ENCODE measurements around the gene COL8A1. TPM values are rescaled to one million over a fixed set of nuclear protein-coding genes. Genes with fewer than 3 reads are reported as not detected.

Gene COL8A1
- total RNA-seq, 2 experiments from 2014 or later, result 0.09 TPM; not detected in 1

DNA sequence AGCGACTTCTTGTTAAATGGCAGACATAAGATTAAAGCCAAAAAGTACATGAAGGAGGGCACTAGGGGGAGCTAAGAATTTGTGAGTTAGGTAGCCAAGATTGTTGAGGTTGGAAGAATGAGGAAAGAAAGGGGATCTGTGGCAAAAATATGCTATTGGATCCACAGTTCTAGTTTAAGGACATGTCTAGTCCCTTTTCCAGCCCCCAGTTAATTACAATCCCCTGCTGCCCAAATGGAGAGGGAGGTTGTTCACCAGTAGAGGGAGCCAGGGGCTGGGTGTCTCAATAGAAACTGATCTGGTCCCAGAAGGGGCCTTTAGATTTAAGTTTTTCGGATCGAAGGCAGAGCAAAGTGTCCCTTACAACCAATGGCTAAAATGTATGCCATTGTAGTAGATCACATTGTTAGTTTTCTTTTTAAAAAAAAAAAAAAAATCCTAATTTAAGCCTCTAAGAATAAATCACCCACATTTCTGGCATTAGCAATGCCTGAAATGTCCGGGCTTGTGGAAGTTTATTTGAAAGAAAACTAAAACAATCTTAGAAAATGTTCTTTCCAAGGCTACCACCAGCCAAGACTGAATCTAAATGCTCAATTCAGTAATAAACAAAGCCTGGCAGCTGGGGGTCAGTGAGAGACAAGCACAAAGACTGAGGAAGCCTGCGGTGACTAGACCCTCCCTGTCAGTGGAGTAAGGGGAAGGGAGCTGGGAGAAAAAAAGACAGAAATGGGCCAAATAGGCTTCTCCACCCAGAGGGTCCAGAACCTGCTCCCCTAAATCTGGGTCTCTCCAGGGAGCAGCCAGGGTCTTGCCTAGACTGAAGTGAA, 7.1 kb downstream of the COL8A1 start:
- H3K4me1 Mint-ChIP-seq, result no peaks in the 10 kb centered on the region
- no peak overlapping the region for H3K4me3 Mint-ChIP-seq
- H3K27ac Mint-ChIP-seq, result no peak overlapping the region
- no peaks in the 10 kb centered on the region for H3K9me3 Mint-ChIP-seq (ENCODE audit: low read depth)
- no peak for DNase-seq
- H3K36me3 Mint-ChIP-seq, result no peaks in the 10 kb centered on the region
- H3K27me3 Mint-ChIP-seq, result peaks cover 26% of the 10 kb centered on the region
- ATAC-seq, result no peak
- CTCF ChIA-PET, result interaction anchor here (1.0 to 1.8 kb wide), 3 partner anchors 12 to 162 kb away, joined by 3 to 4 read pairs (median 3); no protein-coding TSS in a partner anchor

DNA sequence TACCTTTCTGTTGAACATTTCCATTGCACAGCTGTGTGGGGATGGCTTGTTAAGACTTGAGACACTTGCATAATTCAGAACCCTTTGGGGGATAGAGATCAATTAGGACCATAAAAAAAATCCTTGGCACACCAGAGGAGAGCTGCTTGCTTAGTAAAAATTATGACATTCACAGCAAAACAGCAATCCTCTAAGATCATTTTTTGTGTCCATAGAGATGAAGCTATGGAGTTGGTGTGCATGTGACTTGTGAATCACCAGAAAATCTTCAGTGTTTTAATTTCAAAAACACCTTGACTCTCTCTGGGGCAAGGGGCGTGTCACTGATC, 7.7 kb downstream of the COL8A1 start:
- no peak for ATAC-seq
- Mint-ChIP-seq H3K27ac (no peak overlapping the region), H3K36me3 (no peaks in the 10 kb centered on the region), H3K27me3 (peaks cover 21% of the 10 kb centered on the region), H3K4me3 (no peak overlapping the region), H3K9me3 (ENCODE audit: low read depth) (no peaks in the 10 kb centered on the region), H3K4me1 (no peaks in the 10 kb centered on the region)
- DNase-seq, result no peak
- CTCF ChIA-PET, result no interaction called here

DNA sequence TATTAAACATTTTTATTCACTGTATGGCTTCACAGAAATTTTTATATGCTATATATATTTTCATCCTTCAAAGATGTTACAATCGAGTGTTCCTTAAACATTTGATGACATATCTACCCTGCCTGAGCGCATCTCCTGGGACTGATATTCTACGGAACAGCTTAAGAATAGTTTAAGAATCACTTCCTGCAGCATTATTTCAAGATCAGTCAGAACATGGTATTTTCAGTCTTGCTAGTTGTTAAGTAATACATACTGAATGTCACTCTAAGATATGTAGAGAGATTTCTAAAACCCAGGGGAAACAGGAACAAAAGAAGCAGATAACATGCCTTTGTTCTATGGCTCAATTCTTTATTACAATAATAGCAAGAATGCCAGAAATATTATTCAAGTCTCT, 8.7 kb downstream of the COL8A1 start:
- CTCF ChIA-PET, result no interaction called here

DNA sequence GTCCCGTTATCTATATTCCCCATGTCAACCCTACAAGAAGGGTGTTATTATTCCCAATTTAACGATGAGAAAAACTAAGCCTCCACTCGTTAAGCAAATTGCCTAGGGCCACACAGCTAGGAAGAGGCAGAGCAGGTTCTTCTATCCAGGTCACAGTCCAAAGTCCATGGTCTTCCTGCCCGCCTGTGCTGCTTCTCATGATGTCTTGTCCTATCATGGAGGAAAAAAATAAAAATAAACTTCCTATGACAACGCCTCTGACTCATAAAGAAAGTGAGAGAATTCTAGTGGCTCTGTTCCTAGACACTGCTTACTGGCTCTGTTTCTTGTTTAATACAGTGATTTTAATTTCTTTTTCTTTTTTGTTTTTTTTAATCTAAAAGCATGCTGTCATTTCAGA, 9.7 kb downstream of the COL8A1 start:
- no peaks in the 10 kb centered on the region for H3K9me3 Mint-ChIP-seq (ENCODE audit: low read depth)
- no peak overlapping the region for H3K4me3 Mint-ChIP-seq
- no peak overlapping the region for H3K27ac Mint-ChIP-seq
- no peaks in the 10 kb centered on the region for H3K36me3 Mint-ChIP-seq
- H3K4me1 Mint-ChIP-seq, result no peaks in the 10 kb centered on the region
- ATAC-seq, result no peak
- CTCF ChIA-PET, result interaction anchor here (0.6 kb wide), 1 partner anchor 1998 kb away, joined by 4 read pairs; no protein-coding TSS in a partner anchor
- peaks cover 12% of the 10 kb centered on the region for H3K27me3 Mint-ChIP-seq
- DNase-seq, result no peak

More for the DNA sequence above, 8.7 kb downstream of the COL8A1 start:
- Mint-ChIP-seq H3K27me3 (peaks cover 11% of the 10 kb centered on the region), H3K36me3 (no peaks in the 10 kb centered on the region), H3K9me3 (ENCODE audit: low read depth) (no peaks in the 10 kb centered on the region), H3K27ac (no peak overlapping the region), H3K4me1 (no peaks in the 10 kb centered on the region), H3K4me3 (no peak overlapping the region)
- DNase-seq, result no peak
- no peak for ATAC-seq

DNA sequence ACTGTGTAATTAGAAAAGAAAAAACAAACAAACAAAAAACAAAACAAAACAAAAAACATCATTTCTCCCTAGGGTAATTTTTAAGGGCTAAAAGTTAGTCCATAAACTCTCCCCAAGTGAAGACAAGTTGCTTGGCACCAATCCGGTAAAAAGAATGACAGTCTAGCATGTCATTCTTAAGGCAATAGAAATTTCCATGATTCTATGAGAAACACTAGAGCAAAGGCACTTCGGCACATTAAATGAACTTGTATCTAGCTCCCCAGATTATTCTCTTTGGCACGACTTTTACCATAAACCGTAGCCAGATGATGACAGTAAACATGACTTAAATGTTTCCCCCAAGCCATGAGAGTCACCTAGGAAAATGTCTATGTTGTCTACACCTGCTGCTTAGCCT, 10.1 kb downstream of the COL8A1 start:
- Mint-ChIP-seq H3K36me3 (no peaks in the 10 kb centered on the region), H3K9me3 (ENCODE audit: low read depth) (no peaks in the 10 kb centered on the region), H3K4me1 (no peaks in the 10 kb centered on the region), H3K27me3 (peaks cover 12% of the 10 kb centered on the region), H3K4me3 (no peak overlapping the region), H3K27ac (no peak overlapping the region)
- CTCF ChIA-PET, result no interaction called here
- no peak for DNase-seq
- no peak for ATAC-seq

DNA sequence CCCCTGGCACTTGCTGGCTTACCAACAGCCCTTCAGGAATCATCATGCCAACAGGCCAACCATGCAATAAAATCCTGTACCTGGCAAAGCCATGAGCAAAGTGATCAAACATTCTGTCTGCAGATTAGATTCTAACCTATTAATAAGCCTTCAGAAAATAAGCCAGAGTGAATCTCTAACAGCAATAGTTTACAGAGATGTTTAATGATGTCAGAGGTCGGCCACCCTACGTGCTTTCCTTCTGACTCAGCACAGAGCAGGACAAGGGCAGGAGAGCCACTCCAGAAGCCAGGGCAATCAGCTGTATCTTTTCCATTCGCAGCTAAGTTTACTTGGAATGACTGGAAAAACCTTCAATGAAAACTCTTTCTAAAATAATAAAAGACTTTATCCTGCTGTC, 13.1 kb downstream of the COL8A1 start:
- Mint-ChIP-seq H3K27me3 (peaks cover 7% of the 10 kb centered on the region), H3K27ac (no peak overlapping the region), H3K4me3 (no peak overlapping the region), H3K9me3 (ENCODE audit: low read depth) (no peaks in the 10 kb centered on the region), H3K36me3 (no peaks in the 10 kb centered on the region), H3K4me1 (no peaks in the 10 kb centered on the region)
- CTCF ChIA-PET, result no interaction called here
- DNase-seq (no peak), ATAC-seq (no peak)

DNA sequence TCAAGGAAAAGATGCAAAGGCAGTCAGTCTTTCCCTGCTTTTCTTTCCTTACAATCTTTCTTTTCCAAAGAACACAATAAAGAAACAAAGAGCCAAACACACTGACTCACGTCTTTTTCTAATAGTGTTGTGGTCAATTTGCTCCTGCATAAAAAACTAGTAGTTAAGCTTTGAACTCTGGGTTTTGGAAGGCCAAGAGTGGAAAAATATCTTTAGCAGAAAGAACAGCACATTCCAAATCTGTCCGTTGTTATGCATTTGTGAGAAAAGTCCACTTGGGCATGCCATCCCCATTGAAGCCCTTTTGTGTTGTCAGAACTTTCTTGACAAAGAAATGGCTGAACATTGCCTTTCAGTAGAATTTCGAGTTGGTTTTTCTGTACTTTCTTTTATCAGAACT, 18.2 kb downstream of the COL8A1 start:
- CTCF ChIA-PET, result no interaction called here
- H3K27me3 Mint-ChIP-seq, result peaks cover 5% of the 10 kb centered on the region
- H3K4me3 Mint-ChIP-seq, result no peak overlapping the region
- ATAC-seq (no peak), DNase-seq (no peak)
- H3K27ac Mint-ChIP-seq, result no peak overlapping the region
- no peaks in the 10 kb centered on the region for H3K4me1 Mint-ChIP-seq
- no peaks in the 10 kb centered on the region for H3K36me3 Mint-ChIP-seq
- no peaks in the 10 kb centered on the region for H3K9me3 Mint-ChIP-seq (ENCODE audit: low read depth)

DNA sequence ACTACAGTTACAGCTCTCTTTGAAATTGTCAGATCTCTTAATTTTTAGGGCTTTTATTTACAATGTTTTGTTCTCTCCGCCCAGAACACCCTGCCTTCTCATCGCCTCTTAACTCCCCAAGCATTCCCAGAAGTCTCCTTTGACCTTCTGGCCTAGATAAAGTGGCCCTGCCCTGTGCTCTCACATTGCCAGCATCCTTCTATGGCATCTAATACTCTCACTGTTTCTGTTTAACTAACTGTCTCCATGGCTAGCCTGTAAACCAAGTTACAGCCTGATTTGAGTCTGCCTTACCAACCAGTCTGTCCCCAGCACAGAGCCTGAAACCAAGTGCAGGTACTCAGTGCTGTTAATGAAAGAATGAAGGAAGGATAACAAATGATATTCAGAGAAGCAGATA, 19.9 kb downstream of the COL8A1 start:
- H3K9me3 Mint-ChIP-seq (ENCODE audit: low read depth), result no peaks in the 10 kb centered on the region
- no peak overlapping the region for H3K27ac Mint-ChIP-seq
- H3K4me1 Mint-ChIP-seq, result no peaks in the 10 kb centered on the region
- H3K36me3 Mint-ChIP-seq, result no peaks in the 10 kb centered on the region
- ATAC-seq, result no peak
- no peak overlapping the region for H3K4me3 Mint-ChIP-seq
- DNase-seq, result no peak
- CTCF ChIA-PET, result no interaction called here
- peaks cover 3% of the 10 kb centered on the region for H3K27me3 Mint-ChIP-seq

DNA sequence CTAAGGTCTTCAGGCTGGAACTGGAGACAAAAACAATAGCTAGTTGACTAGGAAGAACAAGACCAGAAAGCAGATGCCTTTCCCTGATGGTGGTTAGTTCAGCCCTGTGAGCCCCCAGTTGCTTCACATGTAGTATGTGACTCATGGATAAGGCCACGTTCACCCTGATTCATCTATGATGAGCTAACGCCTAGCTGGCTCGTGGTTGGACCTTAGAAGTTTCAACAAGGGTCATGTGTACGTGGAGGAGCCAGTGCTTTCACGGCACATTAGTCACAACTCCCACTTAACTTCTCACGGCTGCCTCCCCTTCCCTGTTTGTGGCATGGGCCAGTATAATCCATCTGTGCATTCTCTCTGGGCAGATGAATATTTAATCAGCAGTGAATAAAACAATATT, 20.6 kb downstream of the COL8A1 start:
- Mint-ChIP-seq H3K4me3 (no peak overlapping the region), H3K36me3 (no peaks in the 10 kb centered on the region), H3K27me3 (peaks cover 3% of the 10 kb centered on the region), H3K9me3 (ENCODE audit: low read depth) (no peaks in the 10 kb centered on the region), H3K4me1 (no peaks in the 10 kb centered on the region), H3K27ac (no peak overlapping the region)
- DNase-seq (no peak), ATAC-seq (no peak)
- CTCF ChIA-PET, result no interaction called here

DNA sequence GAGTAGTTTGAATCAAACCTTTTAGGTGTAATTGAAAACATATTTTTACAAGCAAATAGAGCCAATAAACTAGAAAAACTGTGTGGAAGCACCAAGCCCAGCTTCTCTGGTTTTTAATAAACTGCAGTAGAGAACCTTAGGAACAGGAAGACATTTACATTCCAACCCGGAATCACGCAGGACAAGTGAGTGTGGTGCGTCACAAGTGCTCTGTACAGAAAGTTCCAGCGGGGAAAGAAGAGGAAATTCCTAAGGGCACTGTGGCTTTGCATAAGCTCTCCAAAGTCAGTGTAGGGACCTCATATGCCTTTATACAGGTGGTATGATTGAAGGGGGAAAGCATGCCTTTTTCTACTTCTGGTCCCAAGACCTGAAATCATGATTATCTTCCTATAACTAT, 21.6 kb downstream of the COL8A1 start:
- no peak for DNase-seq
- no peak overlapping the region for H3K4me3 Mint-ChIP-seq
- H3K9me3 Mint-ChIP-seq (ENCODE audit: low read depth), result no peaks in the 10 kb centered on the region
- CTCF ChIA-PET, result no interaction called here
- H3K36me3 Mint-ChIP-seq, result no peaks in the 10 kb centered on the region
- no peak for ATAC-seq
- no peaks in the 10 kb centered on the region for H3K4me1 Mint-ChIP-seq
- no peak overlapping the region for H3K27ac Mint-ChIP-seq
- peaks cover 3% of the 10 kb centered on the region for H3K27me3 Mint-ChIP-seq

DNA sequence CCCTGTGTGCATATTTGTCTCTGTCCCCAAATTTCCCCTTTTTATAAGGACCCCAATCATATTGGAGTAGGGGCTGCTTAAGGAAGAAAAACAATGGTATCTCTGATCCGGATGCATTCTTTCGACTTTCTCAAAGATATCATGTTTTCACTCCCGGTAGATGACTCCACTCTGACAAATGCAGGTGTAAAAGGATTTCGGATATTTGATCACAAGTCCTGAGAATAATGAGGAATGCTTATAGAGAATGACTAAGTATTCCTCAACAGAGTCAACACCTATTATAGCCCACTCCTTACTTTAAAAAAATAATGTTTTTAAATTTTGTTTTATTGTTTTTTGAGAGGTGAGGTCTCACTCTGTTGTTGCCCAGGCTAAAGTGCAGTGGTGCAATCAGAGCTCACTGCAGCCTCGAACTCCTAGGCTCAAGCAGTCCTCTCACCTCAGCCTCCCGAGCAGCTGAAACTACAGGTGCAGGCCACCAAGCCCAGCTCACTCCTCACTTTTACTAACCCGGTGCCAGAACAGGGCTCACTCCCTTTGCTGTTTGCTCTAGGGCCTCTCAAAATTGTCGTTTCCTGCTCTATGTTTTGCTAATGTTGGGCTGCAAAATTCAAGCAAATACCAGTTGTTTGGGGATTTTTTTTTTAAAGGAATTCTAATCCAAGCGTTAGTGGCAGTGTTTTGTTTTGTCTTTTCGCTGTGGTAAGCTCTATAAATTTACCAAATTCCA, 24.6 kb downstream of the COL8A1 start:
- no peaks in the 10 kb centered on the region for H3K9me3 Mint-ChIP-seq (ENCODE audit: low read depth)
- CTCF ChIA-PET, result no interaction called here
- H3K36me3 Mint-ChIP-seq, result no peaks in the 10 kb centered on the region
- H3K27me3 Mint-ChIP-seq, result no peaks in the 10 kb centered on the region
- H3K27ac Mint-ChIP-seq, result no peak overlapping the region
- no peak overlapping the region for H3K4me3 Mint-ChIP-seq
- no peaks in the 10 kb centered on the region for H3K4me1 Mint-ChIP-seq
- ATAC-seq, result no peak
- DNase-seq, result no peak

DNA sequence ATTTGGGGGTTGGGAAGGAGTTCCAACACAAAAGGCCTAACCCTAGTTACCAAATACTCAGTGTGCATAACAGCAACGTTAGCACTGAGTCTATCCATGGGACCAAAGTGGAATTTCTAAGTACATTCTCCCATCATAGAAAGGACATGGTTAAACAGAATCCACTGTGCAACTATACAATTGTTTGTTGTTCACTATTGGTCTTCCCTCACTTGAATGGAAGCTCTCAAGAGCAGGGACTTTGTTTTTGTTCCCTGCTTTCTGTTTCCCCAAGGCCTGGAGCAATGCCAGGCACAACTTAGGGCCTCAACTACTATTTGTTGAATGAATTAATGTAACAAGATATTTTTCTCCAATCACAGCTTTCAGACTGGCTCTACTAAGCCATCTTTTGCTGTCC, 25.6 kb downstream of the COL8A1 start:
- CTCF ChIA-PET, result no interaction called here
- DNase-seq (no peak), ATAC-seq (no peak)
- no peaks in the 10 kb centered on the region for H3K4me1 Mint-ChIP-seq
- no peaks in the 10 kb centered on the region for H3K27me3 Mint-ChIP-seq
- H3K36me3 Mint-ChIP-seq, result no peaks in the 10 kb centered on the region
- no peak overlapping the region for H3K27ac Mint-ChIP-seq
- H3K4me3 Mint-ChIP-seq, result no peak overlapping the region
- no peaks in the 10 kb centered on the region for H3K9me3 Mint-ChIP-seq (ENCODE audit: low read depth)

DNA sequence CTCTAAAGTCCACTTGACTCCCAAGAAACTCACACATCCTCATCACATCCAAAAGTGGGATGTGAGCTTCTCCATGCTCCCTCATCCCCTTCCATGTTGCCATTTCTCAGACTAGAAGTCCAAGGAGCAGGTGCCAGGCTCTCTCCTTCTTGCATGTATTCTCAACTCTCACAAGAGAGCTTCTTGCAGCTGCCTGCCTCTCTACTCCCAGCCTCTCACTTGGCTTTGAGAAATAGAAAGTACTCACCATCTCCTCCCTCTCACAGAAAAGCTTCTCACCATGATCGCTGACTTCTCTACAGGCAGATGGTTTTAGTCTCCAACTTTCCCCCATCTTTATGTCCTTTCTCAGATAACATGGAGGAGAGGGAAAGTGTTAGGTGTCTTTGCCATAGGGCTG, 26.6 kb downstream of the COL8A1 start:
- no peaks in the 10 kb centered on the region for H3K4me1 Mint-ChIP-seq
- ATAC-seq (no peak), DNase-seq (no peak)
- CTCF ChIA-PET, result interaction anchor here (0.7 kb wide), 1 partner anchor 24 kb away, joined by 3 read pairs; no protein-coding TSS in a partner anchor
- no peak overlapping the region for H3K4me3 Mint-ChIP-seq
- no peaks in the 10 kb centered on the region for H3K9me3 Mint-ChIP-seq (ENCODE audit: low read depth)
- no peak overlapping the region for H3K27ac Mint-ChIP-seq
- no peaks in the 10 kb centered on the region for H3K27me3 Mint-ChIP-seq
- no peaks in the 10 kb centered on the region for H3K36me3 Mint-ChIP-seq

DNA sequence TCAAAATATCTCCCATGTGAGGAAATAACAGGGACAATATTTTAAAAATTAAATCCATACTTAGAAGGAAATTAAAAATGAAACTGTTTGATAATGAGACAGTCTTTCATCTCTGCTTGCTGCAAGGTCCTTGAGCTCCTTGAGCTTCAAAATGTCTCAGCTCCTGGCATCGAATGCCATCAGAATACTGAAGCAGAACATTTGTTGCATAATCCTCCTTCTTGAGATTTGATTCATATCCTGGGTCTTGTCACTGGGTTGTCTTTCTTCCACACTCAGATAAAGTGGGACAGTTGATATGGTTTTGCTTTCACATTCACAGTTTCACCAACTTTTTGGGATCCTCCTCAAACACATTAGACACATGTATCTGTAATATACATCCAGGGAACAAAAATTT, 27.8 kb downstream of the COL8A1 start:
- Mint-ChIP-seq H3K27me3 (no peaks in the 10 kb centered on the region), H3K9me3 (ENCODE audit: low read depth) (no peaks in the 10 kb centered on the region), H3K4me3 (no peak overlapping the region), H3K4me1 (no peaks in the 10 kb centered on the region), H3K27ac (no peak overlapping the region), H3K36me3 (no peaks in the 10 kb centered on the region)
- no peak for ATAC-seq
- no peak for DNase-seq
- CTCF ChIA-PET, result interaction anchor here (0.7 kb wide), 1 partner anchor 23 kb away, joined by 4 read pairs; no protein-coding TSS in a partner anchor
